ENCODE results near the gene RANBP10.

DNA sequence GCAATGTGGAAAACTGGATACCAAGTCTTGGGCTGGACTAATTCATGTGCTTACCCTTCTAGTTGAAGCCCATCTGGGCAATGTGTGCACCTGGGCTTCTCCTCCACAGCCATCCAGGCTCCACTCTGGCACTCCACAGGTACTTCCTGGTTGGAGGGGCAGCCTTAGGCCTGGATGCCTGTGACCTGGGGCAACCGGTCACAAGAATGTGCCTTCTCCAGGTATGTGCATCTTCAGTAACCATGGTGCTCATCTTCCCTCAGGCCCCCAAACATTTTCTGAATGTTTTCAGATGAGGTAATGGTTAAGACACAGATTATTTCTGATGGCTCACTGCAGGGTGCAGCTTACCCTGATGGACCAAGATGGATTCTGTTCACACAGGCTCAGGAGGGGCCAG, 128.6 kb downstream of the RANBP10 start:
- TF ChIP-seq TAF1 (IDR thresholded peaks at IDR 0.05; ENCODE audit: borderline replicate concordance, low read depth, low read length) (no peak), ETV6 (conservative IDR thresholded peaks at IDR 0.05 in 1 of 2, IDR thresholded peaks at IDR 0.05 in 1 of 2; ENCODE audit: borderline replicate concordance in 1 of 2, low read depth in 1 of 2) (no peak), ATF7 (IDR thresholded peaks at IDR 0.05; ENCODE audit: low read depth) (no peak), HCFC1 (IDR thresholded peaks at IDR 0.05; ENCODE audit: low read length) (no peak), POLR2AphosphoS5 (IDR thresholded peaks at IDR 0.05; ENCODE audit: low read length) (no peak), GABPA (IDR thresholded peaks at IDR 0.05; ENCODE audit: low read depth) (no peak), SRF (IDR thresholded peaks at IDR 0.05; ENCODE audit: low read depth in 2 of 2, low read length in 2 of 2) (no peak), MYC (IDR thresholded peaks at IDR 0.05; ENCODE audit: insufficient read depth, insufficient read length, insufficient replicate concordance, low read length, severe bottlenecking) (no peak), EGR1 (IDR thresholded peaks at IDR 0.05; ENCODE audit: borderline replicate concordance in 1 of 2, low read depth in 2 of 2, low read length in 2 of 2) (no peak), POLR2A (IDR thresholded peaks at IDR 0.05; ENCODE audit: low read depth, low read length) (no peak), PML (IDR thresholded peaks at IDR 0.05; ENCODE audit: low read length) (no peak), NBN (IDR thresholded peaks at IDR 0.05) (no peak), FOXM1 (IDR thresholded peaks at IDR 0.05; ENCODE audit: low read depth, low read length) (no peak)
- TF ChIP-seq, protein P1, sequence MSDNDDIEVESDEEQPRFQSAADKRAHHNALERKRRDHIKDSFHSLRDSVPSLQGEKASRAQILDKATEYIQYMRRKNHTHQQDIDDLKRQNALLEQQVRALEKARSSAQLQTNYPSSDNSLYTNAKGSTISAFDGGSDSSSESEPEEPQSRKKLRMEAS (IDR thresholded peaks at IDR 0.05; ENCODE audit: low read depth, low read length) = no peak
